Glomerular endothelial cell (primary cell): ENCODE results near the gene ARMC3. TPM values are rescaled to one million over a fixed set of nuclear protein-coding genes. Genes with fewer than 3 reads are reported as not detected.
"Not testable (repeated sequence)": the region's sequence is repeated elsewhere in the genome, so short reads cannot be mapped to it uniquely, and the experiment has no call there.

Experiments
- DNase-seq: peaks from one replicate; pipeline ENCODE4 v3.0.0-alpha.2; 2011; ENCODE audit warnings: low read depth, low spot score; ENCODE audit errors: extremely low read depth
- total RNA-seq: library from RNA; depleted of rRNA; stranded (reverse); fragments of >200 nt; gene quantifications from 2 replicates; pipeline ENCODE4 v1.2.3, GENCODE V29; 2015

Gene ARMC3
- total RNA-seq, 1 donor from 2014 or later: not detected

GRCh38 chr10:22927166-22927565, 687 bp upstream of the ARMC3 start:
- DNase-seq: no peak

- not testable (repeated sequence) for DNase-seq
Measured at GRCh38 chr10:22929053-22929452, 1.2 kb downstream of the ARMC3 start.

GRCh38 chr10:22931948-22932347, 4.1 kb downstream of the ARMC3 start:
- DNase-seq: no peak

GRCh38 chr10:22932626-22933370, 4.9 kb downstream of the ARMC3 start:
- no peak for DNase-seq

GRCh38 chr10:22934726-22935125, 6.9 kb downstream of the ARMC3 start:
- DNase-seq: no peak

GRCh38 chr10:22942437-22942836, 14.6 kb downstream of the ARMC3 start:
- no peak for DNase-seq

GRCh38 chr10:22945934-22946673, 18.3 kb downstream of the ARMC3 start:
- no peak for DNase-seq

GRCh38 chr10:22954970-22955369, 27.1 kb downstream of the ARMC3 start:
- DNase-seq: no peak

GRCh38 chr10:22958338-22958737, 30.5 kb downstream of the ARMC3 start:
- no peak for DNase-seq

- DNase-seq: no peak
Measured at GRCh38 chr10:22959292-22959691, 31.4 kb downstream of the ARMC3 start.

- no peak for DNase-seq
Measured at GRCh38 chr10:22959950-22960349, 32.1 kb downstream of the ARMC3 start.

- no peak for DNase-seq
Measured at GRCh38 chr10:22962817-22963216, 35.0 kb downstream of the ARMC3 start.

- no peak for DNase-seq
Measured at GRCh38 chr10:22969704-22970103, 41.9 kb downstream of the ARMC3 start.

GRCh38 chr10:22976534-22976933, 48.7 kb downstream of the ARMC3 start:
- no peak for DNase-seq

GRCh38 chr10:22977751-22978150, 49.9 kb downstream of the ARMC3 start:
- no peak for DNase-seq

- no peak for DNase-seq
Measured at GRCh38 chr10:22978287-22978686, 50.4 kb downstream of the ARMC3 start.

GRCh38 chr10:22978918-22979317, 51.1 kb downstream of the ARMC3 start:
- no peak for DNase-seq

GRCh38 chr10:22980822-22981221, 53.0 kb downstream of the ARMC3 start:
- no peak for DNase-seq

GRCh38 chr10:22984066-22984465, 56.2 kb downstream of the ARMC3 start:
- DNase-seq: no peak

- peak; percentile 22 for DNase-seq
Measured at GRCh38 chr10:22986771-22987542, 59.1 kb downstream of the ARMC3 start.

GRCh38 chr10:22988581-22989360, 60.9 kb downstream of the ARMC3 start:
- peak; percentile 57 for DNase-seq
